MM.1S (cell line): Measurements from ENCODE around the gene PRIM1.
A peak's percentile ranks its signal among the peaks of the same experiment; 100 is the strongest.
"Not testable (repeated sequence)": the region's sequence is repeated elsewhere in the genome, so short reads cannot be mapped to it uniquely, and the experiment has no call there.

Experiments
- DNase-seq: peaks from one replicate; pipeline ENCODE4 v3.0.0-alpha.2; 2015
- H2AFZ ChIP-seq: fragments of 300-600 bp; sonication (generic); 2 replicates; pipeline ENCODE4 v1.6.0; 2016; ENCODE audit warnings: antibody characterized with exemption, low read length
- H3F3A ChIP-seq: fragments of 300-600 bp; sonication (generic); 2 replicates; pipeline ENCODE4 v1.6.1; 2016; ENCODE audit warnings: mild to moderate bottlenecking, antibody characterized with exemption, low read length, moderate library complexity, mixed read lengths; ENCODE audit not compliant: insufficient read depth
- H3K27ac ChIP-seq: fragments of 300-600 bp; sonication (generic); 2 replicates; pipeline ENCODE4 v1.5.1; 2016; ENCODE audit warnings: mild to moderate bottlenecking, low read length
- H3K27me3 ChIP-seq: fragments of 300-600 bp; sonication (generic); replicated peaks from 2 replicates; pipeline ENCODE4 v1.6.0; 2016; ENCODE audit warnings: low read length; ENCODE audit not compliant: insufficient read depth
- H3K36me3 ChIP-seq: fragments of 300-600 bp; sonication (generic); replicated peaks from 2 replicates; pipeline ENCODE4 v1.6.1; 2016; ENCODE audit warnings: mild to moderate bottlenecking, low read length, mixed read lengths; ENCODE audit not compliant: insufficient read depth
- H3K4me1 ChIP-seq: fragments of 300-600 bp; sonication (generic); 2 replicates; pipeline ENCODE4 v1.6.1; 2016; ENCODE audit warnings: low read length, mixed read lengths
- H3K4me2 ChIP-seq: fragments of 300-600 bp; sonication (generic); 2 replicates; pipeline ENCODE4 v1.6.0; 2016; ENCODE audit warnings: low read depth, low read length
- H3K4me3 ChIP-seq: fragments of 300-600 bp; sonication (generic); 2 replicates; pipeline ENCODE4 v1.5.1; 2016; ENCODE audit warnings: low read length, mixed read lengths
- H3K79me2 ChIP-seq: fragments of 300-600 bp; sonication (generic); 2 replicates; pipeline ENCODE4 v1.6.1; 2016; ENCODE audit warnings: mixed run types, low read length, mixed read lengths
- H3K9ac ChIP-seq: fragments of 300-600 bp; sonication (generic); 2 replicates; pipeline ENCODE4 v1.6.1; 2016; ENCODE audit warnings: low read length, mixed read lengths
- H3K9me2 ChIP-seq: fragments of 300-600 bp; sonication (generic); replicated peaks from 2 replicates; pipeline ENCODE4 v1.6.1; 2016; ENCODE audit warnings: mild to moderate bottlenecking, low read length, mixed read lengths; ENCODE audit not compliant: insufficient read depth
- H3K9me3 ChIP-seq: fragments of 300-600 bp; sonication (generic); replicated peaks from 2 replicates; pipeline ENCODE4 v1.6.1; 2016; ENCODE audit warnings: mild to moderate bottlenecking, low read length, mixed read lengths; ENCODE audit not compliant: insufficient read depth
- H4K20me1 ChIP-seq: fragments of 300-600 bp; sonication (generic); 2 replicates; pipeline ENCODE4 v1.6.1; 2016; ENCODE audit warnings: mild to moderate bottlenecking, low read length, moderate library complexity, mixed read lengths; ENCODE audit not compliant: insufficient read depth
- CTCF ChIP-seq: fragments of 300-600 bp; sonication (generic); IDR thresholded peaks from 2 replicates; pipeline ENCODE4 v1.5.1; 2016; ENCODE audit warnings: antibody characterized with exemption, low read length, mixed read lengths
- EZH2 ChIP-seq: fragments of 300-600 bp; sonication (generic); optimal IDR thresholded peaks from 2 replicates; pipeline ENCODE3; 2017; ENCODE audit warnings: low read depth, mild to moderate bottlenecking, antibody characterized with exemption, low read length, mixed read lengths
- EZH2phosphoT487 ChIP-seq: fragments of 300-600 bp; sonication (generic); IDR thresholded peaks from 2 replicates; pipeline ENCODE4 v1.6.1; 2018; ENCODE audit warnings: antibody characterized with exemption, low read length

The PRIM1 gene

GRCh38 chr12:56749853-56750252, 2.3 kb downstream of the PRIM1 start:
- H3K9me2 ChIP-seq, result no peaks in the 10 kb centered on the region

GRCh38 chr12:56749359-56749758, 2.8 kb downstream of the PRIM1 start:
- Histone ChIP-seq H3K9ac (peak overlapping the region; percentile 3; the same call in 1 of the 2 replicates), H3K36me3 (no peaks in the 10 kb centered on the region; the same call in 1 of the 2 replicates), H3K4me2 (peak overlapping the region; percentile 38), H3K9me2 (no peaks in the 10 kb centered on the region), H2AFZ (no peak overlapping the region), H3K27ac (peak overlapping the region; percentile 25; the same call in 1 of the 2 replicates), H3K4me1 (peaks cover 19% of the 10 kb centered on the region), H4K20me1 (no peaks in the 10 kb centered on the region), H3K27me3 (no peaks in the 10 kb centered on the region), H3F3A (peaks cover 22% of the 10 kb centered on the region), H3K79me2 (peaks cover 51% of the 10 kb centered on the region), H3K4me3 (no peak overlapping the region), H3K9me3 (no peaks in the 10 kb centered on the region)
- TF ChIP-seq EZH2phosphoT487 (no peak), CTCF (no peak), EZH2 (no peak)
- DNase-seq, result peak; percentile 19

More at GRCh38 chr12:56749853-56750252, 2.3 kb downstream of the PRIM1 start:
- DNase-seq, result no peak
- Histone ChIP-seq H4K20me1 (no peaks in the 10 kb centered on the region), H3K4me2 (peak overlapping the region; percentile 38), H3K36me3 (no peaks in the 10 kb centered on the region; the same call in 1 of the 2 replicates), H2AFZ (no peak overlapping the region), H3F3A (peaks cover 22% of the 10 kb centered on the region), H3K9me3 (no peaks in the 10 kb centered on the region), H3K9ac (peak overlapping the region; percentile 3; the same call in 1 of the 2 replicates), H3K4me1 (peaks cover 19% of the 10 kb centered on the region), H3K27me3 (no peaks in the 10 kb centered on the region), H3K79me2 (peaks cover 51% of the 10 kb centered on the region), H3K4me3 (no peak overlapping the region), H3K27ac (peak overlapping the region; percentile 25; the same call in 1 of the 2 replicates)
- no peak for TF ChIP-seq EZH2
- no peak for TF ChIP-seq CTCF

GRCh38 chr12:56728139-56728861, 23.8 kb downstream of the PRIM1 start:
- peaks cover 3% of the 10 kb centered on the region; the same call in 1 of the 2 replicates for H3K36me3 ChIP-seq
- no peaks in the 10 kb centered on the region for H3K27me3 ChIP-seq
- peaks cover 22% of the 10 kb centered on the region for H3F3A ChIP-seq
- no peak overlapping the region for H3K4me2 ChIP-seq
- no peaks in the 10 kb centered on the region for H3K9me3 ChIP-seq
- H3K27ac ChIP-seq, result no peak overlapping the region
- H4K20me1 ChIP-seq, result no peaks in the 10 kb centered on the region
- H3K9me2 ChIP-seq, result no peaks in the 10 kb centered on the region
- no peak overlapping the region for H3K9ac ChIP-seq
- H3K4me1 ChIP-seq, result no peaks in the 10 kb centered on the region
- no peak overlapping the region for H3K4me3 ChIP-seq
- no peak overlapping the region for H2AFZ ChIP-seq
- H3K79me2 ChIP-seq, result peaks cover 24% of the 10 kb centered on the region
- no peak for DNase-seq
- TF ChIP-seq EZH2phosphoT487, result no peak
- TF ChIP-seq EZH2, result no peak
- no peak for TF ChIP-seq CTCF

GRCh38 chr12:56726196-56726675, 25.9 kb downstream of the PRIM1 start:
- not testable (repeated sequence) for DNase-seq, H2AFZ ChIP-seq, H3K9me3 ChIP-seq, H3K36me3 ChIP-seq, H3K27me3 ChIP-seq, H3K9me2 ChIP-seq
- Histone ChIP-seq H3F3A (peaks cover 40% of the 10 kb centered on the region), H3K27ac (peak overlapping the region; percentile 75; the same call in 1 of the 2 replicates), H3K4me1 (peaks cover 19% of the 10 kb centered on the region), H4K20me1 (peaks cover 16% of the 10 kb centered on the region), H3K9ac (peak overlapping the region; percentile 96; the same call in 1 of the 2 replicates), H3K79me2 (peaks cover 44% of the 10 kb centered on the region), H3K4me3 (peak overlapping the region; percentile 91), H3K4me2 (peak overlapping the region; percentile 61)
